ENCODE results near the gene IFT52. TPM values are rescaled to one million over a fixed set of nuclear protein-coding genes. Genes with fewer than 3 reads are reported as not detected.
"Not testable (repeated sequence)": the region's sequence is repeated elsewhere in the genome, so short reads cannot be mapped to it uniquely, and the experiment has no call there.

IFT52 gene
- total RNA-seq, 4 donors from 2014 or later, result 20.1 to 40.4 (median 28.7) TPM

DNA sequence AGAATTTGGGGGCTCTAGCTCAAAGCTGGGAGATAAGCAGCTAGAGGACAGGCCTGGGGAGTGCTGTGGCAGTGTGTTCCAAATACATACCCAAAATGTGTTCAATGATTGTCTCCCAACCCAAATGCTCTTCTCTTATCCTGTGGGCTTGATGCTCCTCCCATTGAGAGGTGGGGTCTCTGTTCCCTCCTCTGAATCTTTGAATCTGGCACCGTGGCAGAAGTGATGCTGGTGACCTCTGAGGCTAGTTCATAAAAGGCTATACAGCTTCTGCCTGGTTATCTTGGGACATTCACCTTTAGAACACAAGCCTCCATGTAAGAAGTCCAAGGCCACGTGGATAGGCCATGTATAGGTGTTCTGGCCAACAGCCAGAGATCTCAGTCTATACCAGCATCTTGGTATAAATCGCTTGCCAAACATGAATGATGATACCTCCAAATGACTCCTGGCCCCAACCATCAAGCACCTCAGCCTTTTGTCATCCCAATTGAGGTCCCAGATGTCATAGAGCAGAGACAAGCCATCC lies 60.3 kb downstream of the IFT52 start:
- H3K27ac ChIP-seq, result no peak overlapping the region
- peaks cover 0 to 14% of the 10 kb centered on the region in 2 donors for H3K36me3 ChIP-seq
- WGBS, 2 donors, result 69 to 80% methylated on average over 3 of the region's 3 CpGs
- no peaks in the 10 kb centered on the region for H3K27me3 ChIP-seq
- no peak overlapping the region for H3K4me3 ChIP-seq (replicated peaks in 1 of 3)
- intact Hi-C loops (cut with DNase I), result no loop called here
- no peaks in the 10 kb centered on the region for H3K9me3 ChIP-seq
- no peak for TF ChIP-seq POLR2A (IDR thresholded peaks at IDR 0.05)
- TF ChIP-seq, protein P1, sequence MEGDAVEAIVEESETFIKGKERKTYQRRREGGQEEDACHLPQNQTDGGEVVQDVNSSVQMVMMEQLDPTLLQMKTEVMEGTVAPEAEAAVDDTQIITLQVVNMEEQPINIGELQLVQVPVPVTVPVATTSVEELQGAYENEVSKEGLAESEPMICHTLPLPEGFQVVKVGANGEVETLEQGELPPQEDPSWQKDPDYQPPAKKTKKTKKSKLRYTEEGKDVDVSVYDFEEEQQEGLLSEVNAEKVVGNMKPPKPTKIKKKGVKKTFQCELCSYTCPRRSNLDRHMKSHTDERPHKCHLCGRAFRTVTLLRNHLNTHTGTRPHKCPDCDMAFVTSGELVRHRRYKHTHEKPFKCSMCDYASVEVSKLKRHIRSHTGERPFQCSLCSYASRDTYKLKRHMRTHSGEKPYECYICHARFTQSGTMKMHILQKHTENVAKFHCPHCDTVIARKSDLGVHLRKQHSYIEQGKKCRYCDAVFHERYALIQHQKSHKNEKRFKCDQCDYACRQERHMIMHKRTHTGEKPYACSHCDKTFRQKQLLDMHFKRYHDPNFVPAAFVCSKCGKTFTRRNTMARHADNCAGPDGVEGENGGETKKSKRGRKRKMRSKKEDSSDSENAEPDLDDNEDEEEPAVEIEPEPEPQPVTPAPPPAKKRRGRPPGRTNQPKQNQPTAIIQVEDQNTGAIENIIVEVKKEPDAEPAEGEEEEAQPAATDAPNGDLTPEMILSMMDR (IDR thresholded peaks at IDR 0.05), result no peak
- DNase-seq, result no peak
- no peaks in the 10 kb centered on the region for H3K4me1 ChIP-seq

DNA sequence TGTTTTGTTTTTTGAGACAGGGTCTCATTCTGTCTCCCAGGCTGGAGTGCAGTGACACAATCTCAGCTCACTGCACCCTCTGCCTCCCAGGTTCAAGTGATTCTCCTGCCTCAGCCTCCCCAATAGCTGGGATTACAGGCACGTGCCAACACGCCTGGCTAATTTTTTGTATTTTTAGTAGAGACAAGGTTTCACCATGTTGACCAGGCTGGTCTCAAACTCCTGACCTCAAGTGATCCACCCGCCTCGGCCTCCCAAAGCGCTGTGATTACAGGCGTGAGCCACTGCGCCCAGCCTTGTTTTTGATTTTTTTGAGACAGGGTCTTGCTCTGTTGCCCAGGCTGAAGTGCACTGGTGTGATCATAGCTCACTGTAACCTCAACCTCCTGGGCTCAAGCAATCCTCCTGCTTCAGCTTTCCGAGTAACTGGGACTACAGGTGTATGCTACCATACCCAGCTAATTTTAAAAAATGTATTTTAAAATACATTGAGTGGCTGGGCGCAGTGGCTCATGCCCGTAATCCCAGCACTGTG lies 61.0 kb downstream of the IFT52 start:
- H3K27me3 ChIP-seq; H3K9me3 ChIP-seq; H3K27ac ChIP-seq; DNase-seq; H3K4me1 ChIP-seq; H3K4me3 ChIP-seq (replicated peaks in 1 of 3); intact Hi-C loops (cut with DNase I); H3K36me3 ChIP-seq: not testable (repeated sequence)
- WGBS, 2 donors, result 92 to 95% methylated on average over 10 of the region's 10 CpGs

- no peak for DNase-seq
- TF ChIP-seq POLR2A (IDR thresholded peaks at IDR 0.05), result no peak
- TF ChIP-seq, protein P1 (IDR thresholded peaks at IDR 0.05), result no peak
- 91 to 96% methylated on average over 3 of the region's 3 CpGs for WGBS, 2 donors
- H3K27me3 ChIP-seq, result no peaks in the 10 kb centered on the region
- no peaks in the 10 kb centered on the region for H3K4me1 ChIP-seq
- no peak overlapping the region for H3K27ac ChIP-seq
- intact Hi-C loops (cut with DNase I), result no loop called here
- H3K36me3 ChIP-seq, result no peaks in the 10 kb centered on the region
- H3K9me3 ChIP-seq, result no peaks in the 10 kb centered on the region
- H3K4me3 ChIP-seq (replicated peaks in 1 of 3), result no peak overlapping the region
Observed at GRCh38 chr20:43653966-43654365, 63.2 kb downstream of the IFT52 start.

DNA sequence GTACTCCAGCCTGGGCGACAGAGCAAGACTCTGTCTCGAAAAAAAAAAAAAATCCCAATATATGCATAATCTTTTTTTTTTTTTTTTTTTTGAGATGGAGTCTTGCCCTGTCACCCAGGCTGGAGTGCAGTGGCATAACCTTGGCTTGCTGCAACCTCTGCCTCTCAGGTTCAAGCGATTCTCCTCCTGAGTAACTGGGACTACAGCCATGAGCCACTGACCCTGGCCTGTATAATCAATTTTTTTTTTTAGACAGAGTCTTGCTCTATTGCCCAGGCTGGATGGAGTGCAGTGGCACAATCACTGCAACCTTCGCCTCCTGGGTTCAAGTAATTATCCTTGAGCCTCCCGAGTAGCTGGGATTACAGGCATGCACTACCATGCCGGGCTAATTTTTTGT lies 64.4 kb downstream of the IFT52 start:
- H3K9me3 ChIP-seq; H3K4me1 ChIP-seq; intact Hi-C loops (cut with DNase I); H3K27me3 ChIP-seq; DNase-seq; H3K27ac ChIP-seq; H3K36me3 ChIP-seq; H3K4me3 ChIP-seq (replicated peaks in 1 of 3): not testable (repeated sequence)
- 87 to 91% methylated on average over 6 of the region's 6 CpGs for WGBS, 2 donors

DNA sequence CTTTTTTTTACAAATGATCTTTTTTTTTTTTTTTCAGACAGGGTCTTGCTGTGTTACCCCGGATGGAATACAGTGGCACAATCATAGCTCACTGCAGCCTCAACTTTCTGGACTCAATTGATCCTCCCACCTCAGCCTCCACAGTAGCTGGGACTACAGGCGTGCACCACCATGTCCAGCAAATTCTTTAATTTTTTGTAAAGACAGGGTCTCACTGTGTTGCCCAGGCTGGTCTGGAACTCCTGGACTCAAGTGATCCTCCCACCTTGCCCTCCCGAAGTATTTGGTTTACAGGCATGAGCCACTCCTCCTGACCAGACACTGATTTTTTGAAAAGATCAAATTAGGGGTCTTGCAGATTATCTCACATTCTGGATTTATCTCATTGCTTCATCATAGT lies 65.2 kb downstream of the IFT52 start:
- H3K4me3 ChIP-seq (replicated peaks in 1 of 3), result no peak overlapping the region
- no peaks in the 10 kb centered on the region for H3K9me3 ChIP-seq
- intact Hi-C loops (cut with DNase I), result no loop called here
- no peaks in the 10 kb centered on the region for H3K27me3 ChIP-seq
- 78 to 85% methylated on average over 3 of the region's 3 CpGs for WGBS, 2 donors
- no peak overlapping the region for H3K27ac ChIP-seq
- H3K36me3 ChIP-seq, result no peaks in the 10 kb centered on the region
- TF ChIP-seq, protein P1 (IDR thresholded peaks at IDR 0.05), result no peak
- no peak for TF ChIP-seq POLR2A (IDR thresholded peaks at IDR 0.05)
- DNase-seq, result no peak
- H3K4me1 ChIP-seq, result no peaks in the 10 kb centered on the region

DNA sequence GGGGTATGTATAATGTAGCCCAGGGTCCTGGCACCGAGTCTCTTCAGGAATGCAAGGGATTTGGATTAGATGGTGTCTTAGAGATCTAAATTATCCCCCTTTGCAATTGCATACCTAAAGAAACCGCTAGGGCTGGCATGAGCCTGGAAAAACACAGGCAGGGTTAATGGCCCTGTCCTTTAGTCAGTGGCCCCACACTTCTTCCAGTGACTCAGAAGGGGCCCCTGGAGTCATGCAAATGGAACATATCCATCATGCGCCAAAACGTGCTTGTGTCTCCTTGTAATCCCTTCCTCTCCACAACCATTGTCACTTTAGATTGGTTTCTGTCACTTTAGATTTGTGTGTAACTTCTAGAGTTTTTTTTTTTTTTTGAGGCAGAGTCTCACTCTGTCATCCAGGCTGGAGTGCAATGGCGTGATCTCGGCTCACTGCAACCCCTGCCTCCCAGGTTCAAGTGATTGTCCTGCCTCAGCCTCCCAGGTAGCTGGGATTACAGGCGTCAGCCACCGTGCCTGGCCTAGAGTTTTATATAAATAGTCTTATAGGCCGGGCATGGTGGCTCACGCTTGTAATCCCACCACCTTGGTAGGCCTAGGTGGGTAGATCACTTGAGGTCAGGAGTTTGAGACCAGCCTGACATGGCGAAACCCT lies 67.5 kb downstream of the IFT52 start:
- no peak for DNase-seq
- Histone ChIP-seq H3K9me3 (no peaks in the 10 kb centered on the region), H3K4me3 (replicated peaks in 1 of 3) (no peak overlapping the region), H3K4me1 (no peaks in the 10 kb centered on the region), H3K27me3 (no peaks in the 10 kb centered on the region), H3K27ac (no peak overlapping the region), H3K36me3 (no peaks in the 10 kb centered on the region)
- TF ChIP-seq POLR2A (IDR thresholded peaks at IDR 0.05), result no peak
- TF ChIP-seq, protein P1 (IDR thresholded peaks at IDR 0.05), result no peak
- intact Hi-C loops (cut with DNase I), result no loop called here
- WGBS, 2 donors, result 70 to 78% methylated on average over 11 of the region's 11 CpGs
